Measurements from ENCODE around the gene ELF1. TPM values are rescaled to one million over a fixed set of nuclear protein-coding genes. Genes with fewer than 3 reads are reported as not detected.

ELF1 gene
- total and polyA plus RNA-seq, 2 donors (not counting 3 experiments of a cell fraction or from before 2014, with no cell fraction given) = 31.8 to 61.2 TPM

DNA sequence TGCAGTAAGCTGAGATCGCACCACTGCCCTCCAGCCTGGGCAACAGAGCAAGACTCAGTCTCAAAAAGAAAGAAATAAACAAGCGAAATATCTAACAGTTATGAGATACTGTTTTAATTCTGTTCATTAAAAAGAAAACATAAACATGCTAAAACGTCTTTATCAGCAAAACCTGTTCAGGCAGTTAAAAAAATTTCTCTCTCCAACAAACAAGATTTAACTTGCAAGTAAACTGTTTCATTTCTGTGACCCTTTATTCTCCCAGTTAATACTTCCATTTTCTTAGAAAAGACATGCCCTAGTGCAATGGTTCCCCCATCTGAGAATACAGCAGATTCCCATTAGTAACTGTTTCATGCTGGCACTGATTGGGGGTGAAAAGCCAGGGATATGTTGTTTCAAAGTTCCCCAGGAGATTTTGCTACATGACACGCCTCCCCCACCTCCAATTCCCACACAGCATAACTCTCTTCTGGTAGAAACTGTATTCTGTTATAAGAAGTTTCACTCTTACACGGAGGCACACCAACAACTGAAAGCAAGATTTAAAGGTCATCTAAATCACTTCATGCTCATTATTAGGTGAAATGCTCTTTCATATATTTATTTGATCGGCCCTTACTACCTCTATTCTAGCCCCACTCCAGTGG lies 24.4 kb downstream of the ELF1 start:
- Histone ChIP-seq H3K9ac (replicated peaks; ENCODE audit: extremely low read depth, insufficient read depth, low read length) (no peak overlapping the region), H3K4me3 (replicated peaks in 1 of 3; ENCODE audit: insufficient read depth in 1 of 3, low read depth in 1 of 3, low read length in 3 of 3) (no peak overlapping the region), H4K20me1 (replicated peaks; ENCODE audit: control insufficient read depth, extremely low read depth, insufficient read depth, low read length) (no peaks in the 10 kb centered on the region), H3K4me2 (ENCODE audit: insufficient read depth, low read length) (no peak overlapping the region), H3K36me3 (ENCODE audit: control insufficient read depth in 2 of 2, extremely low read depth in 1 of 2, insufficient read depth in 2 of 2, low read length in 2 of 2) (no peaks in the 10 kb centered on the region), H3K27me3 (ENCODE audit: control insufficient read depth in 2 of 2, insufficient read depth in 2 of 2, low read length in 2 of 2) (no peaks in the 10 kb centered on the region), H3K9me3 (replicated peaks; ENCODE audit: control insufficient read depth, insufficient read depth, low read length) (no peaks in the 10 kb centered on the region), H3K4me1 (ENCODE audit: control insufficient read depth, extremely low read depth, insufficient read depth, low read length) (no peaks in the 10 kb centered on the region), H3K9me1 (replicated peaks; ENCODE audit: control insufficient read depth, extremely low read depth, insufficient read depth, low read length) (no peaks in the 10 kb centered on the region), H2AFZ (ENCODE audit: low read depth, low read length) (no peak overlapping the region), H3K79me2 (ENCODE audit: control insufficient read depth, insufficient read depth, low read length) (peaks cover 44% of the 10 kb centered on the region), H3K27ac (ENCODE audit: insufficient read depth, low read depth, low read length) (no peak overlapping the region)
- no peak for TF ChIP-seq GATA2 (IDR thresholded peaks at IDR 0.05; ENCODE audit: insufficient read depth, insufficient read length, low read depth, low read length)
- no peak for TF ChIP-seq POLR2A (IDR thresholded peaks at IDR 0.05; ENCODE audit: low read depth, low read length)
- no peak for TF ChIP-seq EZH2 (IDR thresholded peaks at IDR 0.05; ENCODE audit: borderline replicate concordance, low read depth, low read length, severe bottlenecking)
- TF ChIP-seq MAX (IDR thresholded peaks at IDR 0.05; ENCODE audit: insufficient read depth, insufficient read length) = no peak
- TF ChIP-seq POLR2AphosphoS5 (IDR thresholded peaks at IDR 0.05; ENCODE audit: insufficient read depth, low read depth, low read length) = no peak
- no peak for TF ChIP-seq JUN (IDR thresholded peaks at IDR 0.05; ENCODE audit: borderline replicate concordance, insufficient read depth, insufficient read length, low read depth)
- TF ChIP-seq FOS (IDR thresholded peaks at IDR 0.05; ENCODE audit: borderline replicate concordance, insufficient read depth, low read length) = no peak
- no peak for TF ChIP-seq CTCF (IDR thresholded peaks at IDR 0.05; ENCODE audit: extremely low read depth in 1 of 2, insufficient read depth in 1 of 2, low read depth in 1 of 2, low read length in 2 of 2)
- no peak for TF ChIP-seq MYC (IDR thresholded peaks at IDR 0.05; ENCODE audit: low read depth, low read length)
- ChIA-PET POLR2A (no interaction called here), CTCF (no interaction called here)
- DNase-seq (ENCODE audit: low read depth, low spot score) (no peak), FAIRE-seq (no peak)
- dilution Hi-C loops (cut with MboI; ENCODE audit: extremely low pct_ligation_motif_present, low sequenced_read_pairs) = no loop called here
- no TSS peak for BruUV-seq (replicated peaks)
- intact Hi-C loops (cut with micrococcal nuclease) = no loop called here
